GM15510 (cell line): ENCODE measurements around the gene SPON1.

Source experiments
- POLR2A ChIP-seq: IDR thresholded peaks from 3 replicates; pipeline ENCODE4 v1.6.1; 2011; ENCODE audit warnings: borderline replicate concordance; ENCODE audit not compliant: insufficient read length; ENCODE audit errors: extremely low read depth

The SPON1 gene

DNA sequence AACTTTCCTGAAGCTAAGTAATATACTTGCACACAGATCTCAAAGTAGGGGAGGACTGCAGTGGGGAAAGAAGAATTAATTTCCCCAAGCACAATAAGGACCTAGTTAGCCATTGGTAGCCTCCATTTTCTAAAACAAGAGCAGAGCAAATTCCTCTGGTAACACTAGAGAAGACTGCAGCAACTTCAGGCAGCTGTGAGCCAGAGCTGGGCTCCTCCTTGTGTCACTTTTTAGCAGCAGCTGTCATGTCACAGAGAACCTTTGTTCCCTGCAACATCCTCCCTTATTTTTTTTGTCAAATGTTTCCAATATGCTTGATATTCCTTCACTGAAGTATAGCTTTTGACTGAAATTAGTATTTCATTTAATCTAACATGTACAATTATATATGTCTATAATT, 342.1 kb downstream of the SPON1 start:
- TF ChIP-seq POLR2A: no peak

- no peak for TF ChIP-seq POLR2A
These were observed 343.1 kb downstream of the SPON1 start for GRCh38 chr11:14305649-14306048.

DNA sequence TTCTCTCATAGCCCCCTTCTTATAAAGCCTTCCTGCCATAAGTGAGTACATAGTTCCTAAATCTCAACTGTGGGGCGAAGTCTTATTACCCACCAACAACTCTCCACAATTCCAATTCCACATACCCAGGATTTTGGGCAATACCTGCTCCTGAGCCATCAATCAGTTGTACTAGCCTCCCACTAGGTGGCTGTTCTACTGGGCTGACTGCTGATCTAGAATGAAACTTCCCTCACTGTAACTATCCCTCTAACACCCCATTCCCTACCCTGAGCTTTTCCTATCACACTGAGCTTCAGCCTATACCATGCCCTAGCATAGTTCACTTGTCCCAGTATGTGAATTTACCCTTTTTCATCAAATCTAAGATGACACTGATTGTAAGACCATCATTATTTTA, 344.0 kb downstream of the SPON1 start:
- no peak for TF ChIP-seq POLR2A

GRCh38 chr11:14308114-14308896, 345.8 kb downstream of the SPON1 start:
- no peak for TF ChIP-seq POLR2A

GRCh38 chr11:14308897-14309387, 346.4 kb downstream of the SPON1 start:
- TF ChIP-seq POLR2A: no peak

GRCh38 chr11:14309425-14310192, 347.1 kb downstream of the SPON1 start:
- TF ChIP-seq POLR2A: no peak

DNA sequence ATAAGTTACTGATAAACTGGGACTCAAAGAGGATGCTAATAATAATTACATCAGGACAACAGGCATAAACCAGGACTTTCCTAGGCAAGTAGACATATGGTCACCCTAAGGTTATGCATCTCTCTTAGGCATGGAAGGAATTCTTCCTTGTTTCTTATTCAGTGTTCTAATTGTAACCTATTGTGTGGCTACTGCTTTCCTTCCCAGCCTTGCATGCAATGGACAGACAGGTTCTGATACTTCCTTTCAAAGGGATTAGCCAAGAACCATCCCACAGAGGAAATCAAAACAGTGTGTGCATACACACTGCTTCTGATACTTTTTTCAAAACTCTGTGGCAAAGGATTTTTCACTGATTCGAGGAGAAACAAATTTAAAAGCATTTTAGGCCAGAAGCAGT, 348.2 kb downstream of the SPON1 start:
- no peak for TF ChIP-seq POLR2A

DNA sequence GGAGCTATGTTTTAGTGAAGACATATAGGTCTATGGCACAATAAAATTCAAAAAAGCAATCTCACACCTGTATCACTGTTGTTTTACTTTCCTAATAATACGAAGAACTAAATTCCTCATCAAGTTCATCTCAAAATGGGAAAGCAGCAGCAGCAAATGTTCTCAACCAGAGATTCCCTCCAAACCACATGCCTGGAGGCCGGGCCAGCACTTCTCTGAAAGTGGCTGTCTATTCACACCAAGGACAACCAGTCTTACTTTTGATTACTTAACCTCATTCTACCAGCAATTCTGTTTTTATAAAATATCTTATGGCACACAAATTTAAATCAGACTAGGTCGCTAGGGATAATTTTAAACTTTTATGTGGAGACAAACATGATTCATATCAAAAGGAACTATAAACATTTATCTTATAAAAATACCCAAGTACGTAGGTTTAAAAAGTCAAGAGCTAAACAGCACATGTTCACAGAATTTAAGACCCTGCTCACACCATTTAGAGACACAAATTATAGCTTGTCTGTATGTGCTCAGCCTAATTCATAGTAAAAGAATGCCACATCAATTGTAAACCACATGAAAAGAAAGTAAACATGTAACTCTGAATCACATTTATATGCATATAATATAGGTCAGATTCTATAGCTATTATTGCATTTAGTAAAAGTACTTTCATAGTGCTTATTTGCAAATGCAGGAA, 350.4 kb downstream of the SPON1 start:
- no peak for TF ChIP-seq POLR2A

GRCh38 chr11:14314127-14314526, 351.6 kb downstream of the SPON1 start:
- no peak for TF ChIP-seq POLR2A

DNA sequence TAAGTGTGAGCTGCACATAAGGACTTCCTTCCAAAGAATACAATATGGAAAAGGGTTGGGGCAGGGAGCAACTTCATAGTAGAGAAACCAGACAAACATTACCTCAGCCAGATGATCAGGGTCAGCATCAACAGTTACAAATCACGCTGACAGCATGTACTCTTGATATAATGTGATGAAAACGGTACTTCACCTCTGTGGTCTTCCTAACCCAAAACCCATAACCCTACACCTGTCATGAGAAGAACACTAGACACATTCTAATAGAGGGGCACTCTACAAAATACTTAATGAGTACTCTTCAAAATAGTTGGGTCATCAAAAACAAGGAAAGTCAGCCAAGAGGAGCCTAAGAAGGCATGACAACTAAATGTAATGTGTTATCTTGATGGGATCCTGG, 352.6 kb downstream of the SPON1 start:
- TF ChIP-seq POLR2A: no peak
